ENCODE measurements around the gene SLC2A6.

SLC2A6 gene, protein sequence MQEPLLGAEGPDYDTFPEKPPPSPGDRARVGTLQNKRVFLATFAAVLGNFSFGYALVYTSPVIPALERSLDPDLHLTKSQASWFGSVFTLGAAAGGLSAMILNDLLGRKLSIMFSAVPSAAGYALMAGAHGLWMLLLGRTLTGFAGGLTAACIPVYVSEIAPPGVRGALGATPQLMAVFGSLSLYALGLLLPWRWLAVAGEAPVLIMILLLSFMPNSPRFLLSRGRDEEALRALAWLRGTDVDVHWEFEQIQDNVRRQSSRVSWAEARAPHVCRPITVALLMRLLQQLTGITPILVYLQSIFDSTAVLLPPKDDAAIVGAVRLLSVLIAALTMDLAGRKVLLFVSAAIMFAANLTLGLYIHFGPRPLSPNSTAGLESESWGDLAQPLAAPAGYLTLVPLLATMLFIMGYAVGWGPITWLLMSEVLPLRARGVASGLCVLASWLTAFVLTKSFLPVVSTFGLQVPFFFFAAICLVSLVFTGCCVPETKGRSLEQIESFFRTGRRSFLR

DNA sequence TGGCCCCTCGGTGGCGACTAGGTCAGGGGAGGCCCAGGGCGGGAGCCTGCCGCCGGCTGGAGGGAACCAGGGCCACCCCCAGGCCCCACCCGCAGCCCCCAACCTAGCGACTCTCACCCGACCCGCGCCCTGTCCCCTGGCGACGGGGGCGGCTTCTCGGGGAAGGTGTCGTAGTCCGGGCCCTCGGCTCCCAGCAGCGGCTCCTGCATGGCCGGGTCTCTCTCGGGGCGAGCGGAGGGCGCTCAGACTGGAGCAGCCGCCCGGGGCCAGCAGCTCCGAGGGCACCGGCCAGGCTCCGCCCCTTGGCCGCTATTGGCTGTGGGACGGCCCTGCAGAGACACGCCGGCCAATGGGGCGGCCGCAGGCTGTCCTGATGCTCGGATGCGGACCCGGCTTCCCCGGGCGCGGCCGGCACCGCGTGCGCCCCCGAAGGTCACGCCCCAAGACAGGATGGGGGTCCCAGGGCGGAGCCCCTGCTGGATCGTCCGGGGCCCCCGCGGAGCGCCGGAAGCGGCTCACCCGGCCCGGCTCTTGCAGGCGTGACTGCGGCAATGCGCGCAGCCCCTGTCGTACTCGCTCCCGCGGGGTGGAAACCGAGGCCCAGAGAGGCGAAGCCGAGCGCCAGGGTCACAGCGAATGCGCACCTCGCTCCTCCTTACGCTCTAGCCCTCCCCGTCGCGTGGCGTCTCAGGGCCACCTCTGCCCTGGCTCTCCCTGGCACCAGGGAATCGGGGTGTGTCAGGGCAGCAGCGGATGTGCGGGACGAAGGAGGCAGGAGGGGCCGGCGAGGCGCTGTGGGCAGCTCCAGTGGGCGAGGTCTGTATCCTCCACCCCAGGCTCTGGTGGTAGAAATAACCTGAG lies at the start of gene SLC2A6:
Gene SLC2A6, minus strand, starts transcription at position 249 of the 861 bp plus-strand sequence. Its CDS starts 40 bp downstream, at position 209.
- peak; percentile 90 for DNase-seq (ENCODE audit: extremely low read depth, insufficient read length)
- Histone ChIP-seq H3K4me3 (replicated peaks; ENCODE audit: low read depth, low read length) (peak within 1 kb of the TSS; percentile 88), H3K27me3 (replicated peaks; ENCODE audit: control insufficient read depth, insufficient read depth, low read length) (no peaks in the 10 kb centered on the region), H3K36me3 (ENCODE audit: control insufficient read depth, insufficient read depth, low read length) (peaks cover 23% of the 10 kb centered on the region)
- no peak for TF ChIP-seq CTCF (IDR thresholded peaks at IDR 0.05; ENCODE audit: insufficient read depth, low read length, poor library complexity, severe bottlenecking)

- no peak for DNase-seq (ENCODE audit: extremely low read depth, insufficient read length)
- TF ChIP-seq CTCF (IDR thresholded peaks at IDR 0.05; ENCODE audit: insufficient read depth, low read length, poor library complexity, severe bottlenecking) = no peak
- H3K36me3 ChIP-seq (ENCODE audit: control insufficient read depth, insufficient read depth, low read length) = no peaks in the 10 kb centered on the region
- no peaks in the 10 kb centered on the region; the same call in 1 of the 2 replicates for H3K27me3 ChIP-seq (replicated peaks; ENCODE audit: control insufficient read depth, insufficient read depth, low read length)
- H3K4me3 ChIP-seq (replicated peaks; ENCODE audit: low read depth, low read length) = no peak overlapping the region
Measured at GRCh38 chr9:133528001-133528875, 49.3 kb upstream of the SLC2A6 start.

DNA sequence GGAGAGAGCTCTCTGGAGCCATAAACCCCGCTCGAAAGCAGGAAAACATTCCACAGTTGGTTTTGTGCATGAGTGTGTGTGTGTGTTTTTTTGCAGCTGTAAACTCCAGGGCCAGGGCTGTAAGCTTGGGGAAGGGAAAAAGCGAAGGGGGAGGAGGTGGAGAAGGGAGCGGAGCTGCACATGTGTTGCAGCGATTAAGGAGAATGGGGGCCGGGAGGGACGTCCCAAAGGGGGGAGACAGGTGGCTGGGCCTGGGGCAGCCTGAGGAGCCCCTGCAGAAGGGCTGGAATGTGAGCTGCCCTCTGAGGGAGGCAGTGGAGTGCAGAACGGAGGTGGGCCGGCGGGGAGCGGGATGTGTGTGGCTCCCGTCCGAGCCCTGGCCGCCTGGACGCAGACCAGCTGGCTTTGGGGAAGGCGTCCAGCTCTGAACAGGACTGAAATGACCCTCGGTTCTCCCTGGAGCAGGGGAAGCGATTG lies 48.6 kb upstream of the SLC2A6 start:
- TF ChIP-seq CTCF (IDR thresholded peaks at IDR 0.05; ENCODE audit: insufficient read depth, low read length, poor library complexity, severe bottlenecking) = no peak
- no peaks in the 10 kb centered on the region; the same call in 1 of the 2 replicates for H3K27me3 ChIP-seq (replicated peaks; ENCODE audit: control insufficient read depth, insufficient read depth, low read length)
- H3K4me3 ChIP-seq (replicated peaks; ENCODE audit: low read depth, low read length) = no peak overlapping the region
- no peak for DNase-seq (ENCODE audit: extremely low read depth, insufficient read length)
- no peaks in the 10 kb centered on the region for H3K36me3 ChIP-seq (ENCODE audit: control insufficient read depth, insufficient read depth, low read length)

- H3K27me3 ChIP-seq (replicated peaks; ENCODE audit: control insufficient read depth, insufficient read depth, low read length) = no peaks in the 10 kb centered on the region; the same call in 1 of the 2 replicates
- no peak for DNase-seq (ENCODE audit: extremely low read depth, insufficient read length)
Measured at GRCh38 chr9:133526721-133527321, 47.9 kb upstream of the SLC2A6 start.

More at GRCh38 chr9:133526721-133527321, 47.9 kb upstream of the SLC2A6 start:
- Histone ChIP-seq H3K4me3 (replicated peaks; ENCODE audit: low read depth, low read length) (no peak overlapping the region), H3K36me3 (ENCODE audit: control insufficient read depth, insufficient read depth, low read length) (no peaks in the 10 kb centered on the region)
- TF ChIP-seq CTCF (IDR thresholded peaks at IDR 0.05; ENCODE audit: insufficient read depth, low read length, poor library complexity, severe bottlenecking) = no peak
